GM06990 (cell line): ENCODE results near the gene LAMTOR4.
A peak's percentile ranks its signal among the peaks of the same experiment; 100 is the strongest.

Experiments
- DNase-seq: peaks from one replicate; pipeline ENCODE4 v3.0.0-alpha.2; 2011; ENCODE audit not compliant: insufficient read length; ENCODE audit errors: extremely low read depth
- H3K27me3 ChIP-seq: replicated peaks from 2 replicates; pipeline ENCODE4 v1.6.0; 2011; ENCODE audit warnings: low read length; ENCODE audit not compliant: control insufficient read depth, insufficient read depth
- H3K36me3 ChIP-seq: 2 replicates; pipeline ENCODE4 v1.5.1; 2011; ENCODE audit warnings: low read length; ENCODE audit not compliant: control insufficient read depth, insufficient read depth
- H3K4me3 ChIP-seq: replicated peaks from 2 replicates; pipeline ENCODE4 v1.5.1; 2011; ENCODE audit warnings: low read depth, mild to moderate bottlenecking, control low read depth, low read length
- CTCF ChIP-seq: IDR thresholded peaks from 2 replicates; pipeline ENCODE4 v1.5.1; 2011; ENCODE audit warnings: low read length, control low read depth, mild to moderate bottlenecking, inconsistent platforms; ENCODE audit not compliant: insufficient read depth, poor library complexity, severe bottlenecking

Gene LAMTOR4

DNA sequence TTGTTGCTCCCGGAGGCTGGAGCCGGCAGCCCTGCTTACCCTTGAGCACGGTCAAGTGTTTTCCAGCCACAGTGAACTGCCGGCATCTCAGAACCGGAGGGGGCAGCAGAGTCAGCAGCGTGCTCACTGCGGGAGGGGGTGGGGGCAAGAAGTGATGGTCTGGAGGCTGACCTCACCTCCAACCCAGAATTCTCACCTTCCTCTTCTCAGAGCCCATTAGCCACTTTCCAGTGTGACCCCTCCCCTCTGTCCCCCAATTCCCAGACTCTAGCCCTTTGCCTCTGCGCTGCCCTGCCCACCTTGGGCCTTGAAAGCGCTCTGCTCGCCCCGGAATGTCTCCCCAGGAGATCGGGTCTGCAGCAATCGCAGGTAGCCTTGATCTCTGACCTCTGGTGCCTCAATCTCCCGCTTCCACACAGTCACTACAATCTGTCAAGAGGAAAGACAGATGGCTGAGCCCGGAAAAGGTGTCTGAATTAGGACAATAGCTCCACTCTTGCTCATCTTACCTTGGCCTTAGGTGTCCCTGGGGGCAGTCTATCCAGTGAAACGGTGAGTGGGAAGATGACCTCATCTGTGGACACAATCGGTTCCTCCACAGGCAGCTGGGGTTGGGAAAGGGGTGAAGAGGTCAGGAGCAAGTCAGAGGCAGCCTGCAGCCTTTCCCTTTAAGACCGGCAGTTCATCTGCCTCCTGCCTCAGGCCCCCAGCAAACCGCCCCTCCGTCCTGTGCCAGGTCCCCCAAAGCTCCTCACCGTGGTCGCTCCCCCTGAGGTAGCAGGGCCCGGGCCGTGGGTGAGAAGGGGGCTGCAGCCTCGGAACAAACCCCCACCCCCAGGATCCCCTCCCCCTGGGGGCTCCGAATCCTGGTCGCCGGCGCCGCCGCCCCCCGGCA, 8.9 kb downstream of the LAMTOR4 start:
- H3K36me3 ChIP-seq: peaks cover 27% of the 10 kb centered on the region

GRCh38 chr7:100158229-100159098, 9.7 kb downstream of the LAMTOR4 start, which contains the start of gene TRAPPC14:
Gene TRAPPC14, minus strand, starts transcription at chr7:100158723. Its CDS starts 224 bp downstream, at chr7:100158499.
- no peaks in the 10 kb centered on the region for H3K27me3 ChIP-seq
- peak within 1 kb of the TSS; percentile 86 for H3K4me3 ChIP-seq
- H3K36me3 ChIP-seq: peaks cover 27% of the 10 kb centered on the region
- TF ChIP-seq CTCF: no peak
- DNase-seq: peak; percentile 88

More for the DNA sequence above, 8.9 kb downstream of the LAMTOR4 start:
- DNase-seq: no peak
- H3K4me3 ChIP-seq: peak overlapping the region; percentile 86
- no peaks in the 10 kb centered on the region for H3K27me3 ChIP-seq
- TF ChIP-seq CTCF: no peak

GRCh38 chr7:100159099-100159623, 10.4 kb downstream of the LAMTOR4 start:
- no peak for TF ChIP-seq CTCF
- no peaks in the 10 kb centered on the region for H3K27me3 ChIP-seq
- DNase-seq: no peak
- H3K36me3 ChIP-seq: peaks cover 22% of the 10 kb centered on the region
- H3K4me3 ChIP-seq: peak overlapping the region; percentile 86

DNA sequence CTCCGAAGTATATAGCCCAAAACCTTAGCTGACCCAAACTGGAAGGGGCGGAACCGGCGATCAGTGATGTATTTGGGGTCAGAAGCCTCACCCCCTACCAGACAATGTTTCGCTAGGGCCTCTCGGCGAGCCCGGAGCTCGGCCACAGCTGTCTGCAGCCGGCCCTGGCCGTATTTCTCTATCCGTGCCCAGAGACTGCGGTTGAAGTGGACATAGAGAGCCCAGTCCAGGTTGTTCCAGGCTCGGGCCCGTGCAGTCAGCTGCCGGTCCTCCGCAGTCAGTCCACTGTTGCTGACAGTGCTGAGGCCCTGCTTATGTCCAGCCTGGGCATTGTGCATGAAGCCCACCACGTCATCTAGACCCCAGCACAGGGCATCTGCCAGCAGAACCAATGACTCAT, 11.3 kb downstream of the LAMTOR4 start:
- TF ChIP-seq CTCF: no peak
- no peaks in the 10 kb centered on the region for H3K27me3 ChIP-seq
- peaks cover 18% of the 10 kb centered on the region for H3K36me3 ChIP-seq
- no peak for DNase-seq
- no peak overlapping the region for H3K4me3 ChIP-seq

DNA sequence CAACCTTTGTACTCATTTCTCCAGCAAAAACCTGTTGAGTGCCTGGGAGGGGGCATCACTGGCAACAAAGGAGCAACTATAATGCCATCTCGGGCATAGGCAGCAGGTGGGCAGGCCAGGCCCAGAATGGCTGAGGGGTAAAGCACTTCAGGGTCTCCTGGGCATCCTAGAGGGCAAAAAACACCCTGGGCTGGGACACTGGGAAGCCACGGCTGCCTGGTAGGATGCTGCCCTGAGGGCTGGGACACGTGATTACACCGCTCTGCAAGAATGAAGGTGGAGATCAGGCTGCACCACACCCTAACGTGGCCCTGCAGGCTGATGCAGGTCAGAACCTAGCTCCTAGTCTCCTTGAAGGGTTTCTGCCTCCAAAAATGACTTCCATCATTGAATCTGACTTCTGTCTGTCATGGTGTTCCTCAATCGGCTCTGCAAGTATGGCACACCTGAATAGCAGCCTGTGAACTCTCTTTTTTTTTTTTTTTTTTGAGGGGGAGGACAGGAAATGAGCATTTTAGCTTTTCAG, 14.4 kb downstream of the LAMTOR4 start:
- no peak for DNase-seq
- no peak for TF ChIP-seq CTCF
- H3K36me3 ChIP-seq: no peaks in the 10 kb centered on the region
- peaks cover 1% of the 10 kb centered on the region; the same call in 1 of the 2 replicates for H3K27me3 ChIP-seq
- H3K4me3 ChIP-seq: no peak overlapping the region
